K562 (cell line): Measurements from ENCODE around the gene FAM53A. TPM values are rescaled to one million over a fixed set of nuclear protein-coding genes. Genes with fewer than 3 reads are reported as not detected.
A peak's percentile ranks its signal among the peaks of the same experiment; 100 is the strongest.

Experiments used
- ATAC-seq: fragments of 200-7000 bp; cut with Tn5 transposase; 3 replicates; pipeline ENCODE4 v1.9.1; 2020; ENCODE audit warnings: moderate library complexity
- BruUV-seq: library from RNA; stranded (reverse); fragments of 400-500 nt; replicated peaks from 2 replicates; lab custom pipeline; 2021; lab: Mats Ljungman, UMichigan
- CTCF ChIA-PET: fragments of 300-600 bp; formaldehyde crosslinking; extraction: SDS; loops from one replicate; lab custom pipeline; 2021; ENCODE audit warnings: low intra/inter-chr PET ratio; lab: Yijun Ruan, JAX
- POLR2A ChIA-PET: fragments of 300-600, 350-650 bp; sonication (Branson Sonifier 250); formaldehyde crosslinking; extraction: SDS; loops from one replicate; lab custom pipeline; 2021; ENCODE audit warnings: antibody characterized with exemption, inconsistent platforms; lab: Yijun Ruan, JAX
- DNase-seq, 4 experiments: peaks; one replicate each; pipeline versions ENCODE4 v3.0.0 to v3.0.0-alpha.2; 2011 to 2018; ENCODE audit warnings: low spot score in 3 of 4, mixed read lengths in 3 of 4; ENCODE audit errors: extremely low read depth in 1 of 4
- FAIRE-seq: peaks from 2 replicates; lab custom pipeline; 2011; peaks lifted over from hg19 to GRCh38; lab: Jason Lieb, UNC
- H2AFZ ChIP-seq: 2 replicates; pipeline ENCODE4 v1.6.0; 2011; ENCODE audit warnings: low read depth, low read length, control low read depth, inconsistent platforms
- H3K27ac ChIP-seq: fragments of 200-600 bp; 3 replicates; pipeline ENCODE4 v1.8.0; 2011; ENCODE audit warnings: low read depth, mild to moderate bottlenecking, control low read depth, inconsistent platforms, low read length, moderate library complexity, mixed read lengths; ENCODE audit errors: extremely low read depth
- H3K27me3 ChIP-seq, 2 experiments: fragments of 300-600 bp in 1 of 2; 2 replicates in 1 of 2; 3 replicates in 1 of 2; pipeline versions ENCODE4 v1.6.0 to v1.8.0; 2011; ENCODE audit warnings: inconsistent platforms in 2 of 2, low read length in 2 of 2, mild to moderate bottlenecking in 1 of 2, mixed read lengths in 1 of 2, moderate library complexity in 1 of 2; ENCODE audit not compliant: control insufficient read depth in 2 of 2, insufficient read depth in 2 of 2
- H3K36me3 ChIP-seq: fragments of 300-600 bp; 3 replicates; pipeline ENCODE4 v1.8.0; 2011; ENCODE audit warnings: mild to moderate bottlenecking, low read length, inconsistent platforms; ENCODE audit not compliant: control insufficient read depth, insufficient read depth
- H3K4me1 ChIP-seq, 2 experiments: fragments of 200-600 bp in 1 of 2; replicated peaks in 1 of 2; 2 replicates in 1 of 2; 3 replicates in 1 of 2; pipeline versions ENCODE4 v1.5.1 to v1.8.0; 2011; ENCODE audit warnings: inconsistent platforms in 2 of 2, low read length in 2 of 2, mild to moderate bottlenecking in 1 of 2, mixed read lengths in 1 of 2, moderate library complexity in 1 of 2; ENCODE audit not compliant: control insufficient read depth in 2 of 2, insufficient read depth in 2 of 2
- H3K4me2 ChIP-seq: 2 replicates; pipeline ENCODE4 v1.6.1; 2011; ENCODE audit warnings: low read length, control low read depth, inconsistent platforms, mixed read lengths; ENCODE audit not compliant: insufficient read depth
- H3K4me3 ChIP-seq: fragments of 200-600 bp; sonication (generic), shearing (Covaris generic); 2 replicates; pipeline ENCODE4 v1.5.1; 2016; ENCODE audit warnings: control low read depth, inconsistent platforms
- H3K79me2 ChIP-seq: fragments of 200-600 bp; 3 replicates; pipeline ENCODE4 v1.8.0; 2011; ENCODE audit warnings: low read length, inconsistent platforms; ENCODE audit not compliant: control insufficient read depth, insufficient read depth
- H3K9ac ChIP-seq, 2 experiments: 2 replicates each; pipeline versions ENCODE4 v1.6.0 to v1.6.1; 2011; ENCODE audit warnings: low read depth in 2 of 2, low read length in 2 of 2, control low read depth in 1 of 2, inconsistent platforms in 1 of 2, mild to moderate bottlenecking in 1 of 2, mixed read lengths in 1 of 2; ENCODE audit not compliant: insufficient read depth in 1 of 2
- H3K9me1 ChIP-seq: one replicate; pipeline ENCODE4 v1.6.0; 2011; ENCODE audit warnings: inconsistent platforms, mild to moderate bottlenecking, low read length, moderate library complexity; ENCODE audit not compliant: control insufficient read depth, insufficient read depth
- H3K9me3 ChIP-seq: replicated peaks from 2 replicates; pipeline ENCODE4 v1.5.1; 2011; ENCODE audit warnings: low read depth, low read length, inconsistent platforms; ENCODE audit not compliant: control insufficient read depth, insufficient read depth
- H4K20me1 ChIP-seq: replicated peaks from 2 replicates; pipeline ENCODE4 v1.6.1; 2011; ENCODE audit warnings: low read length, inconsistent platforms, mixed read lengths; ENCODE audit not compliant: control insufficient read depth, insufficient read depth
- EGR1 ChIP-seq: fragments of 450-650 bp; conservative IDR thresholded peaks from 2 replicates; pipeline ENCODE4 v1.6.1; 2017; ENCODE audit warnings: mild to moderate bottlenecking
- FIP1L1 ChIP-seq: fragments of 200-400 bp; formaldehyde crosslinking; IDR thresholded peaks from 2 replicates; pipeline ENCODE4 v1.6.1; 2018; ENCODE audit warnings: mild to moderate bottlenecking, low read depth, low read length; ENCODE audit not compliant: poor library complexity, severe bottlenecking
- FOSL1 ChIP-seq: fragments of 200-800 bp; sonication (Bioruptor generic); conservative IDR thresholded peaks from 2 replicates; pipeline ENCODE4 v1.6.1; 2016; ENCODE audit warnings: missing genetic modification characterization, missing compliant biosample characterization
- HMG20A ChIP-seq: fragments of 450-650 bp; formaldehyde crosslinking; conservative IDR thresholded peaks from 2 replicates; pipeline ENCODE4 v1.4.0; 2020; ENCODE audit warnings: mild to moderate bottlenecking, mixed read lengths
- MAFF ChIP-seq: IDR thresholded peaks from 2 replicates; pipeline ENCODE4 v1.6.1; 2012; ENCODE audit warnings: low read length, improper control_type of control experiment
- MTA1 ChIP-seq: fragments of 450-650 bp; IDR thresholded peaks from 2 replicates; pipeline ENCODE4 v1.6.1; 2017; ENCODE audit warnings: borderline replicate concordance
- NFXL1 ChIP-seq: fragments of 450-650 bp; formaldehyde crosslinking; IDR thresholded peaks from 2 replicates; pipeline ENCODE4 v1.4.0; 2021; ENCODE audit warnings: mild to moderate bottlenecking
- NONO ChIP-seq, 2 experiments: fragments of 200-400 bp in 1 of 2; fragments of 450-650 bp in 1 of 2; formaldehyde crosslinking in 1 of 2; IDR thresholded peaks; 2 replicates each; pipeline ENCODE4 v1.6.1; 2017; ENCODE audit warnings: low read depth in 2 of 2, mild to moderate bottlenecking in 2 of 2, moderate library complexity in 2 of 2, low read length in 1 of 2
- NRF1 ChIP-seq, 2 experiments: fragments of 450-650 bp; IDR thresholded peaks in 1 of 2; conservative IDR thresholded peaks in 1 of 2; 2 replicates each; pipeline ENCODE4 v1.6.1; 2014; ENCODE audit warnings: mild to moderate bottlenecking in 2 of 2
- SOX6 ChIP-seq: fragments of 450-650 bp; IDR thresholded peaks from 2 replicates; pipeline ENCODE4 v1.6.1; 2014; ENCODE audit warnings: mild to moderate bottlenecking
- USF1 ChIP-seq: sonication (generic); formaldehyde crosslinking; IDR thresholded peaks from 2 replicates; pipeline ENCODE4 v1.9.0; 2022; ENCODE audit warnings: mild to moderate bottlenecking, missing genetic modification reagents
- ZBTB34 ChIP-seq: fragments of 250-450 bp; sonication (Bioruptor Pico); IDR thresholded peaks from 2 replicates; pipeline ENCODE4 v1.8.0; 2021; ENCODE audit warnings: mild to moderate bottlenecking, moderate library complexity
- ZBTB7A ChIP-seq: IDR thresholded peaks from 2 replicates; pipeline ENCODE4 v1.6.1; 2011; ENCODE audit warnings: low read depth, mild to moderate bottlenecking, low read length, moderate library complexity, borderline replicate concordance; ENCODE audit not compliant: control insufficient read depth
- ZHX1 ChIP-seq: fragments of 150-350 bp; conservative IDR thresholded peaks from 2 replicates; pipeline ENCODE4 v1.6.1; 2014; ENCODE audit warnings: low read length
- ZNF436 ChIP-seq: fragments of 250-450, 450-650 bp; sonication (Bioruptor Pico); formaldehyde crosslinking; IDR thresholded peaks from 2 replicates; pipeline ENCODE4 v1.7.0; 2020; ENCODE audit warnings: mild to moderate bottlenecking
- ZNF583 ChIP-seq: fragments of 250-450 bp; sonication (Bioruptor Pico); IDR thresholded peaks from 2 replicates; pipeline ENCODE4 v1.4.0; 2020
- ZNF778 ChIP-seq: fragments of 450-650 bp; formaldehyde crosslinking; IDR thresholded peaks from 2 replicates; pipeline ENCODE4 v1.4.0; 2020; ENCODE audit warnings: mild to moderate bottlenecking, moderate library complexity
- WGBS: fragments of 100-300 bp; shearing (Covaris generic); methylation state at CpG from one replicate; pipeline ENCODE4 v1.1.6; 2016; ENCODE audit warnings: low coverage, mixed read lengths; ENCODE audit not compliant: insufficient coverage; ENCODE audit errors: missing lambda C conversion rate; 5-methylcytosine and 5-hydroxymethylcytosine counted together
- in situ Hi-C: fragments of 300-500 bp; cut with MboI; formaldehyde crosslinking; loops from 4 replicates; pipeline ENCODE4 v1.15.0; 2018; ENCODE audit warnings: inconsistent platforms, mixed read lengths
- intact Hi-C: fragments of 100-400 bp; cut with micrococcal nuclease; formaldehyde crosslinking; loops from 2 replicates; pipeline ENCODE4 v1.14.2; 2022
- polyA plus RNA-seq, 8 experiments: library from polyadenylated mRNA; depleted of rRNA in 4 of 8; stranded (reverse) in 5 of 8; unstranded in 3 of 8; fragments of >200 nt; fragmentation: Nextera tagmentation in 2 of 8; fragmentation: Illumina TruSeq in 1 of 8; extraction: Ambion mirVana in 2 of 8; extraction: Trizol in 1 of 8; gene quantifications; 2 replicates each; pipeline versions ENCODE4 v1.2.1 to v1.2.3, GENCODE V29; 2011 to 2014; ENCODE audit warnings: inconsistent platforms in 1 of 8, missing spikeins in 1 of 8
- total RNA-seq, 7 experiments: library from RNA; depleted of rRNA in 6 of 7; stranded (reverse); fragments of >200 nt in 6 of 7; fragmentation: Illumina TruSeq in 2 of 7; extraction: Trizol in 2 of 7; gene quantifications; 2 replicates each; pipeline versions ENCODE4 v1.2.1 to v1.2.3, GENCODE V29; 2011 to 2021; ENCODE audit warnings: low replicate concordance in 1 of 7

Gene FAM53A
- total and polyA plus RNA-seq, 9 of the 15 experiments (the other 6 are each of a cell fraction or from before 2014, with no cell fraction given): 0.53 to 2.7 (median 1.4) TPM; not detected in 2

GRCh38 chr4:1604181-1604705, 79.9 kb downstream of the FAM53A start:
- ChIA-PET POLR2A (interaction anchor here (0.5 kb wide), 1 partner anchor 460 kb away, joined by 5 read pairs; no protein-coding TSS in a partner anchor), CTCF (no interaction called here)
- no TSS peak for BruUV-seq
- TF ChIP-seq ZNF436 (CRISPR knock-in tag) (no peak), ZBTB34 (CRISPR knock-in tag) (no peak), FOSL1 (tag) (0 out of 2 replicates have a peak, but pooled peaks have one; percentile 20), MAFF (no peak), MTA1 (no peak), NRF1 (conservative IDR thresholded peaks at IDR 0.05 in 1 of 2, IDR thresholded peaks at IDR 0.05 in 1 of 2) (peak in 1 of 2 experiments; percentile 19; a peak in 2 of 4 replicates), ZNF778 (CRISPR knock-in tag) (no peak), SOX6 (no peak), HMG20A (CRISPR knock-in tag) (no peak), EGR1 (peak; percentile 72), USF1 (CRISPR knock-in tag) (peak; percentile 66), ZNF583 (no peak), NFXL1 (CRISPR knock-in tag) (no peak), ZHX1 (no peak), NONO (IDR thresholded peaks at IDR 0.05; ENCODE audit: low read depth in 2 of 2, low read length in 1 of 2) (no peak), ZBTB7A (peak; percentile 72), FIP1L1 (no peak)
- Histone ChIP-seq H3K27me3 (peaks cover 49 to 86% of the 10 kb centered on the region in 2 experiments), H3K9ac (no peak overlapping the region), H2AFZ (no peak overlapping the region), H3K9me3 (no peaks in the 10 kb centered on the region), H3K36me3 (no peaks in the 10 kb centered on the region), H3K27ac (no peak overlapping the region), H3K4me2 (no peak overlapping the region), H3K4me3 (no peak overlapping the region), H3K79me2 (no peaks in the 10 kb centered on the region), H3K9me1 (no peaks in the 10 kb centered on the region), H4K20me1 (peaks cover 11% of the 10 kb centered on the region; the same call in 1 of the 2 replicates), H3K4me1 (peaks cover 0 to 64% of the 10 kb centered on the region in 2 experiments; a peak in 2 of 5 replicates)
- 2% methylated on average over 22 of the region's 23 CpGs for WGBS
- ATAC-seq: peak; percentile 29
- peak in 2 of 4 experiments; percentile 50 to 53 for DNase-seq
- FAIRE-seq: no peak
- intact Hi-C loops: no loop called here
- in situ Hi-C loops: no loop called here
